ENCODE data around the gene PIP5K1B. TPM values are rescaled to one million over a fixed set of nuclear protein-coding genes. Genes with fewer than 3 reads are reported as not detected.
A peak's percentile ranks its signal among the peaks of the same experiment; 100 is the strongest.

The PIP5K1B gene
- total and polyA plus RNA-seq, 10 of the 15 experiments (the other 5 are each of a cell fraction or from before 2014, with no cell fraction given): 6.8 to 16.3 (median 10.6) TPM

DNA sequence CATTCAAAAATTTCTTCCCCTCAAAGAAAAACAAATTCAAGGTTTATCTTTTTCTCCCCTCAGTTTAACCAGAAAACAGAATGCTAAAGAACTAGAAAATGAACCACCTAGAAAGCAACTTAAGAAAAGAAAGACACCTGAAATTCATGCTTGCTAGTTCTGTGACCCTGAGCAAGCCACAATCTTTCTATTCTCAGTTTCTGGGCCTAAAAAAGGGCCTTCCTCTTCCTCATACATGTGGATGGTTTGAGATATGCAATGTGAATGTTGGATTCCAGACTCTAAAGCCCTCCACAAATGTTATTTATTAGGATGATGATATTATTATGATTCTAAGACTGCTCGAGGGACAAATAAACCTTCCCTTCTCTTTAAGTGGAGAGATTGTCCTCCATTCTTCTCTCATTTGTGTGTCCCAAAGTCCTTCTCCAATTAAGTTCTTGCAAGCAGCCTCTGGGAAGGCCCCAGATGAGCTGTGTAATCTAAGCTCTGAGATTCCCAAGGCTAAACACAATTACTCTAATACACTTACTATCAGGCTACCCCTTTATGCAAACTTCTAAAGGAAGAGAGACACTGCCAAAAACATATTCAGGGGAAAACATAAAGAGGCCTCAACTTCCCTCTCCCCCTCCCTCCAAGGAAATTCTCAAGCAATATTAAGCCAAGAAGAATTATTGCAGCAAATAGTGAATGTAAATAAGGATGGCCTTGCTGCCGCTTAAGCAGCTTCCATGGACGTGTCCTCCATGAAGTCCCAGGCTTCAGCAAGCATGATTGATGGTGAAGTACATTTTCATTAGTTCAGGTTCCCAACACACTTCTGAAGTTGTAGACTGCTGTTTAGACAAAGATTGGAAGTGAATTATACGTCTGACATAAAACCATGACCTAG lies 228.6 kb downstream of the PIP5K1B start:
- SMC1A ChIA-PET (ENCODE audit: uncharacterized antibody, unreplicated experiment): interaction anchor here (0.8 to 1.2 kb wide), 3 partner anchors 14 to 40 kb away, joined by 3 to 5 read pairs (median 4); no protein-coding TSS in a partner anchor
- POLR2A ChIA-PET: interaction anchor here (1.7 kb wide), 1 partner anchor 53 kb away, joined by 3 read pairs; no protein-coding TSS in a partner anchor
- Histone ChIP-seq H3K4me2 (ENCODE audit: control insufficient read depth, insufficient read depth) (peak overlapping the region; percentile 70), H3K27me3 (replicated peaks in 1 of 2; ENCODE audit: control insufficient read depth in 2 of 2, insufficient read depth in 2 of 2, low read length in 1 of 2) (no peaks in the 10 kb centered on the region), H3K9ac (ENCODE audit: control insufficient read depth, insufficient read depth, low read length) (peak overlapping the region; percentile 18; the same call in 1 of the 2 replicates), H3K9me3 (replicated peaks; ENCODE audit: control insufficient read depth, insufficient read depth, low read length) (no peaks in the 10 kb centered on the region), H3K4me1 (ENCODE audit: control insufficient read depth, insufficient read depth, low read length) (peaks cover 22% of the 10 kb centered on the region), H3K4me3 (peak overlapping the region; percentile 43; the same call in 1 of the 2 replicates), H3K27ac (ENCODE audit: control insufficient read depth, insufficient read depth) (peak overlapping the region; percentile 88), H2AFZ (ENCODE audit: control insufficient read depth, low read depth, low read length) (no peak overlapping the region), H4K20me1 (ENCODE audit: control insufficient read depth, insufficient read depth) (no peaks in the 10 kb centered on the region), H3K36me3 (ENCODE audit: control insufficient read depth in 2 of 2, insufficient read depth in 2 of 2, low read length in 1 of 2) (peaks cover 0 to 2% of the 10 kb centered on the region in 2 experiments; a peak in 3 of 4 replicates), H3K79me2 (ENCODE audit: control insufficient read depth, insufficient read depth, low read length) (no peaks in the 10 kb centered on the region)
- intact Hi-C loops (cut with micrococcal nuclease; ENCODE audit: unreplicated experiment): no loop called here
- peak; percentile 71 for DNase-seq (ENCODE audit: low read depth, low spot score)
- in situ Hi-C loops (cut with MboI): no loop called here
- WGBS (ENCODE audit: insufficient coverage, insufficient replicate concordance, low lambda C conversion rate, missing lambda C conversion rate): 62% methylated on average over 4 of the region's 4 CpGs
- no TSS peak for BruUV-seq (replicated peaks)
- ATAC-seq: peak; percentile 97
- FAIRE-seq: peak; percentile 89
- RAD21 ChIA-PET (ENCODE audit: unreplicated experiment): interaction anchor here (1.0 kb wide), 1 partner anchor 226 kb away, joined by 6 read pairs; no protein-coding TSS in a partner anchor
- CTCF ChIA-PET: interaction anchor here (1.0 to 1.2 kb wide), 5 partner anchors 8 to 350 kb away, joined by 3 to 4 read pairs (median 3); no protein-coding TSS in a partner anchor
- TF ChIP-seq HDGF (IDR thresholded peaks at IDR 0.05) (no peak), RBBP5 (conservative IDR thresholded peaks at IDR 0.05) (no peak), BMI1 (IDR thresholded peaks at IDR 0.05; ENCODE audit: borderline replicate concordance) (no peak), STAT1 (conservative IDR thresholded peaks at IDR 0.05) (no peak), NR2C1 (IDR thresholded peaks at IDR 0.05) (no peak), MYB (IDR thresholded peaks at IDR 0.05; ENCODE audit: borderline replicate concordance, low read depth, low read length) (no peak), ATF7 (IDR thresholded peaks at IDR 0.05; ENCODE audit: low read depth) (no peak), SMAD1 (IDR thresholded peaks at IDR 0.05; ENCODE audit: low read depth, partially characterized antibody) (no peak), CREB1 (IDR thresholded peaks at IDR 0.05; ENCODE audit: low read depth) (no peak), SMARCA5 (IDR thresholded peaks at IDR 0.05) (no peak), SRF (IDR thresholded peaks at IDR 0.05; ENCODE audit: low read depth in 2 of 2, low read length in 2 of 2) (peak; percentile 70 to 86), MTA3 (IDR thresholded peaks at IDR 0.05; ENCODE audit: borderline replicate concordance, low read length) (peak; percentile 76; the same call in 1 of the 2 replicates)
- TF ChIP-seq, protein P1, sequence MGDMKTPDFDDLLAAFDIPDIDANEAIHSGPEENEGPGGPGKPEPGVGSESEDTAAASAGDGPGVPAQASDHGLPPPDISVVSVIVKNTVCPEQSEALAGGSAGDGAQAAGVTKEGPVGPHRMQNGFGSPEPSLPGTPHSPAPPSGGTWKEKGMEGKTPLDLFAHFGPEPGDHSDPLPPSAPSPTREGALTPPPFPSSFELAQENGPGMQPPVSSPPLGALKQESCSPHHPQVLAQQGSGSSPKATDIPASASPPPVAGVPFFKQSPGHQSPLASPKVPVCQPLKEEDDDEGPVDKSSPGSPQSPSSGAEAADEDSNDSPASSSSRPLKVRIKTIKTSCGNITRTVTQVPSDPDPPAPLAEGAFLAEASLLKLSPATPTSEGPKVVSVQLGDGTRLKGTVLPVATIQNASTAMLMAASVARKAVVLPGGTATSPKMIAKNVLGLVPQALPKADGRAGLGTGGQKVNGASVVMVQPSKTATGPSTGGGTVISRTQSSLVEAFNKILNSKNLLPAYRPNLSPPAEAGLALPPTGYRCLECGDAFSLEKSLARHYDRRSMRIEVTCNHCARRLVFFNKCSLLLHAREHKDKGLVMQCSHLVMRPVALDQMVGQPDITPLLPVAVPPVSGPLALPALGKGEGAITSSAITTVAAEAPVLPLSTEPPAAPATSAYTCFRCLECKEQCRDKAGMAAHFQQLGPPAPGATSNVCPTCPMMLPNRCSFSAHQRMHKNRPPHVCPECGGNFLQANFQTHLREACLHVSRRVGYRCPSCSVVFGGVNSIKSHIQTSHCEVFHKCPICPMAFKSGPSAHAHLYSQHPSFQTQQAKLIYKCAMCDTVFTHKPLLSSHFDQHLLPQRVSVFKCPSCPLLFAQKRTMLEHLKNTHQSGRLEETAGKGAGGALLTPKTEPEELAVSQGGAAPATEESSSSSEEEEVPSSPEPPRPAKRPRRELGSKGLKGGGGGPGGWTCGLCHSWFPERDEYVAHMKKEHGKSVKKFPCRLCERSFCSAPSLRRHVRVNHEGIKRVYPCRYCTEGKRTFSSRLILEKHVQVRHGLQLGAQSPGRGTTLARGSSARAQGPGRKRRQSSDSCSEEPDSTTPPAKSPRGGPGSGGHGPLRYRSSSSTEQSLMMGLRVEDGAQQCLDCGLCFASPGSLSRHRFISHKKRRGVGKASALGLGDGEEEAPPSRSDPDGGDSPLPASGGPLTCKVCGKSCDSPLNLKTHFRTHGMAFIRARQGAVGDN (IDR thresholded peaks at IDR 0.05): no peak
- TF ChIP-seq, protein P2, sequence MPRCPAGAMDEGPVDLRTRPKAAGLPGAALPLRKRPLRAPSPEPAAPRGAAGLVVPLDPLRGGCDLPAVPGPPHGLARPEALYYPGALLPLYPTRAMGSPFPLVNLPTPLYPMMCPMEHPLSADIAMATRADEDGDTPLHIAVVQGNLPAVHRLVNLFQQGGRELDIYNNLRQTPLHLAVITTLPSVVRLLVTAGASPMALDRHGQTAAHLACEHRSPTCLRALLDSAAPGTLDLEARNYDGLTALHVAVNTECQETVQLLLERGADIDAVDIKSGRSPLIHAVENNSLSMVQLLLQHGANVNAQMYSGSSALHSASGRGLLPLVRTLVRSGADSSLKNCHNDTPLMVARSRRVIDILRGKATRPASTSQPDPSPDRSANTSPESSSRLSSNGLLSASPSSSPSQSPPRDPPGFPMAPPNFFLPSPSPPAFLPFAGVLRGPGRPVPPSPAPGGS (IDR thresholded peaks at IDR 0.05; ENCODE audit: borderline replicate concordance, insufficient read depth, low read depth, low read length, poor library complexity, severe bottlenecking): no peak
- TF ChIP-seq, protein P3, sequence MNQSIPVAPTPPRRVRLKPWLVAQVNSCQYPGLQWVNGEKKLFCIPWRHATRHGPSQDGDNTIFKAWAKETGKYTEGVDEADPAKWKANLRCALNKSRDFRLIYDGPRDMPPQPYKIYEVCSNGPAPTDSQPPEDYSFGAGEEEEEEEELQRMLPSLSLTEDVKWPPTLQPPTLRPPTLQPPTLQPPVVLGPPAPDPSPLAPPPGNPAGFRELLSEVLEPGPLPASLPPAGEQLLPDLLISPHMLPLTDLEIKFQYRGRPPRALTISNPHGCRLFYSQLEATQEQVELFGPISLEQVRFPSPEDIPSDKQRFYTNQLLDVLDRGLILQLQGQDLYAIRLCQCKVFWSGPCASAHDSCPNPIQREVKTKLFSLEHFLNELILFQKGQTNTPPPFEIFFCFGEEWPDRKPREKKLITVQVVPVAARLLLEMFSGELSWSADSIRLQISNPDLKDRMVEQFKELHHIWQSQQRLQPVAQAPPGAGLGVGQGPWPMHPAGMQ (IDR thresholded peaks at IDR 0.05; ENCODE audit: borderline replicate concordance): no peak
